Limb (tissue), 2 donors: ENCODE results near the gene PLEKHM1.
"Not testable (repeated sequence)": the region's sequence is repeated elsewhere in the genome, so short reads cannot be mapped to it uniquely, and the experiment has no call there.

Experiments used
- DNase-seq, 2 donors: peaks; one replicate each; pipeline ENCODE4 v3.0.0-alpha.2; 2016; ENCODE audit errors: extremely low spot score in 2 of 2

The PLEKHM1 gene

DNA sequence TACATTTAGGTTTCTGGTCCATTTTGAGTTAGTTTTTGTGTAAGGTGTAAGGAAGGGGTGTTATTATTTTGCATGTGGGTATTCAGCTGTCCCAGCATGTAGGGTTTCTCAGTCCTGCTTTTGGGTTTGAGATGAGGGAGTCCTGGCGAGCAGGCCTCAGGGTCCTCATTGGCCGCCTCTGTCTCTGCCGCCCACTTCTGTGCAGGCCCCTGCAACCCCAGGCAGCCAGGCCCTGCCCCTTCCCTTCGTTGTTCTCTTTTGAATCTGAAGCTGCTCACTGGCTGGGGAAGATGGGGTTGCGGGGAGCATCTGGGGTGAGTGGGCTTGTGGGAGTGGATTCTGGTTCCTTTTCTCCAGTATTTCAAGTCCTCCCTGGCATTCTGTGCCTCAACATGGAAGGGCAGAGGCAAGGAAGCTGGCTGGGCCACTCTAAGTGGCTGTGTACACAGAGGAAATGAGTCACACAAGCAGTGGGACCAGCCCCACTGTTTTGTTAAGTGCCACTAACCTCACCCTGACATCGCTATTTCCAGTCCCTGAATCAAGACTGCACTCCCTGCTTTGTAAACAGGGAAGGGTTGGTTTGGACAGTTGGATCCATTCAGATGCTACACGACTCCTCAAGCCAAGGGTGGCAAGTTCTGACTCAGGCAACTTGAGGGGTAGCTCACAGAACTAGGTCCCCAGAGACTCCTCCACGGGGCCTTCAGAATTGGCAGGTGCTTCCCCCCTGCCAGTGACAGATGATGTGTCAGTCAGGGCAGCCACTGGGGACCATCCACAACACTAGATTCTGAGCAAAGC is 28.8 kb downstream of the PLEKHM1 start:
- DNase-seq: not testable (repeated sequence)

DNA sequence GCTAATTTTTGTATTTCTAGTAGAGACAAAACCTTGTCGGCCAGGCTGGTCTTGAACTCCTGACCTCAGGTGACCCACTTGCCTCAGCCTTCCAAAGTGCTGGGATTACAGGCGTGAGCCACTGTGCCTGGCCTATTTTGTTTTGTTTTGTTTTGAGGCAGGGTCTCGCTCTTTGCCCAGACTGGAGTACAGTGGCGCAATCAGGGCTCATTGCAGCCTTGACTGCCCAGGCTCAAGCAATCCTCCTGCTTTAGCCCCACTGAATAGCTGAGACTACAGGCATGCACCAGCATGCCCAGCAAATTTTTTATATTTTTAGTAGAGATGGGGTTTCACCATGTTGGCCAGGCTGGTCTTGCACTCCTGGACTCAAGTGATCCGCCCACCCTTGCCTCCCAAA is 30.1 kb downstream of the PLEKHM1 start:
- DNase-seq: not testable (repeated sequence)

DNA sequence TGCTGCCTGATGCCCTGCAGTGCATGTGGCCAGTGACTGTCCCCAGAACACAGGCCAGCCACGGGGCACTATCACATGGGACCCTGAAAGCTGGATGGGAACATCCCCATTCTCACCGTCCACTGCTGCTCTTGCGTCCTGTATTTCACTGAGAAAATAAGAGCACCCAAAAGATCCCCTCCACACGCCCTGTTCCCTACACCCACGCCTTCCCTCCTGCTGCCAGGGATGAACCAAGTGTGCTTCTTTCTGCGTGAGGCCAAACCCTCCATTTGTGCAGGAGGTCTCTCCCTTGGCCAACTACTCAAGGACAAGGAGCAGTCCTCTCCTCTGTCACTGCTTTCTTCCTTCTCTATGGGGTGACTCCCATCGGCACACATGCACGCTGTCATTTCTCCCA is 36.2 kb downstream of the PLEKHM1 start:
- not testable (repeated sequence) for DNase-seq

DNA sequence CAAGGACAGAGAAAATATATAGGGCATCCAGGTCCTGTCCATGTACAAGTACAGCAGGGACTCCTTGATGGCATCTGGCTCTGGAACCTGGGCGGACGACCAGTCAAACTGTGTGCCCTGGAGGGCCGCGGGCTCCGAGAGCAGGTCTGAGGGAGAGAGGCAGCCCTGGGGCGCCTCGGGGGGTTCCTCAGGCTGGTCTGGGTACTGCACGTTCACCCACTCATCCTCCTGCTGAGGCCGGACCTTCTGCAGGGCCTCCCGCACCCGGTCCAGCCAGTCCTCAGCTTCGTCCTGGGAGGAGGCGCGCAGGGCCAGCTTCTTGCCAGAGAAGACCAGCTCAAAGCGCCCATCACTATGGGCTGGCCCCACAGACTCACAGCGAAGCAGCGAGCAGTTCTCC is 36.8 kb downstream of the PLEKHM1 start:
- DNase-seq: not testable (repeated sequence)

DNA sequence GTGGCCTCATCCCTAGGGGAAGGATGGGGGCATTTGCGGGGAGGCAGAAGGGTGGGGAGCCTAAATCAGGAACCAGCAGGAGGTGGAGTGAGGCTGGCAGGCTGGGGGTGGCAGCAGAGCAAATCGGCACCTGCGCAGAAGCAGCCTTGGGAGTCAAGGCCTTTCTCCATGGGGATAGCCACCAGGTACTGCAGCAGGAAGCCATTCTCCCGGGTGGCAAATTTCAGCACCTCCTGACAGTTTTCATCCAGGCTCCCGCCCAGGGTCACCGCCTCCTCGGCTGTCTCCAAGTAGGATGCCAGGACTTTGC is 37.3 kb downstream of the PLEKHM1 start:
- not testable (repeated sequence) for DNase-seq

DNA sequence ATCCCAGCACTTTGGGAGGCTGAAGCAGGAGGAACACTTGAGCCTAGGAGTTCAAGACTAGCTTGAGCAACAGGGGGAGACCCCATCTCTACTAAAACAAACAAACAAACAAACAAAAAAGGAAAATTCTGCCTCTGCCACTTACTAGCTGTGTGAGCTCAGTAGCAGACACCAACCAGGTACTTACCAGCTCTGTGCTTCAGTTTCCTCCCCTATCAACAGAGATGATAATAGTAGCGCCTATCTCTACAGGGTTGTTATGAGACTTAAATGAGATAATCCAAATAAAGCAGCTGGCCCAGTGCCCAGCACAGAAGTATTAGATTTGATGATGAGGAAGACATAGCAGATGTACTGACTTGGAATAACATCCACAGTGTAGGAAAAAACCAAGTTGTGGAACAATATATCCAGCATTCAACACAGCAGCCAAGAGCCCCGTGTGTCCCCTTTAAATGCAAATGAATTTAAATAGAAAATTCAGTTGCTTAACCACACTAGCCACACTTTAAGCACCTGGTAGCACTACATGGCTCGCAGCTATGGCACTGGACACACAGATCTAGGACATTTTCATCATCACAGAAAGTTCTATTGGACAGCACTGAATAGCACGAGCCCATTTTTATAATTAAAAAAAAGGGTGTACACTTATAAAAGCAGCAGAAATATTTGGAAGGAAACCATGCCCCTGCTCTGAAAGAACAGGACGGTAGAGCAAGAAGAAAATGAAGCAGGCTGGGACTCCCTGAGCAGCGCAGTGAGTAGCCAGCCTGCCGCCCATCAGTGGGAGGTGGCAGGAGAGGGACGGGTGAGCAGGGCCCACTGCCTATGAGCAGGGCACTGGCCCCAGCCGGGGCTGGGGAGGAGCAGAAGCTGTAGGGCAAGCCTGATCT is 37.9 kb downstream of the PLEKHM1 start:
- DNase-seq: not testable (repeated sequence)

DNA sequence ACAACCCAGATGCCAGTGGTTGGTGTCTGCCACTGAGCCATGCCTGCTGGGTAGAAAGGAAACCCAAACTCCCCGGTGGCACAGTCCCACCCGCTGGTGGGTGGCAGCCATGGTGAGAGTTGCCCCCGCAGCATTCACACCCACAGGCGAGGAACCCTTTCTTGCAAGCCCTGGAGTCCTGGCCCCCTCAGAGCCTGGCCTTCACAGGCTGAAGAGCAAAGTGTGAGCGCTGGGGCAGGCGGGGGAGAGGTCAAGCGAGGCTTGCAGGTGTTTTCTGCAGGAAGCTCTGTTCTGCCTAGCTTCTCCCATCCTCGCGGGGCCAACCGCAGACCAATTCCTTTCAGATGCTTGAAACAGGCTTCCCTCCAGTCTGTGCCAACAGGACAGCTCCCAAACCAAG is 38.9 kb downstream of the PLEKHM1 start:
- DNase-seq: not testable (repeated sequence)

DNA sequence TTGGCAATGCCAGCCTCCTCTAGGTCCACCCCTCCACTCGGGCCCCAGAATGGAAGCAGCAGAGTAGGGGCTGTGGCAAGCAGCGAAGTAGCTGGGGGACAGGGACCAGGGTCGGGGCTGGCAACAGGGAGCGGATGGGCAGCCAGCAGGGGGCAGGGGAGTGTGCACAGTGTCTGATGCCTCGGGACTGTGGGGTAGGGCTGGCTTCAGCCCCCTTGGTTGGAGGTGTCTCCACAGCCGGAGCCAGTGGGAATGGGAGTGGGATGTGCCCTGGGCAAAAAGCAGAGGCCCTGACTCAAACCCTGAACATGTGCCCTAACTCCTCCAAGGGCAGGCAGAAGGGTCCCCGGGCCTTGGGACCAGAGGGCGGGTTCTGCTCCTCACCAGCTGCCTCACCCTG is 39.4 kb downstream of the PLEKHM1 start:
- no peak for DNase-seq

DNA sequence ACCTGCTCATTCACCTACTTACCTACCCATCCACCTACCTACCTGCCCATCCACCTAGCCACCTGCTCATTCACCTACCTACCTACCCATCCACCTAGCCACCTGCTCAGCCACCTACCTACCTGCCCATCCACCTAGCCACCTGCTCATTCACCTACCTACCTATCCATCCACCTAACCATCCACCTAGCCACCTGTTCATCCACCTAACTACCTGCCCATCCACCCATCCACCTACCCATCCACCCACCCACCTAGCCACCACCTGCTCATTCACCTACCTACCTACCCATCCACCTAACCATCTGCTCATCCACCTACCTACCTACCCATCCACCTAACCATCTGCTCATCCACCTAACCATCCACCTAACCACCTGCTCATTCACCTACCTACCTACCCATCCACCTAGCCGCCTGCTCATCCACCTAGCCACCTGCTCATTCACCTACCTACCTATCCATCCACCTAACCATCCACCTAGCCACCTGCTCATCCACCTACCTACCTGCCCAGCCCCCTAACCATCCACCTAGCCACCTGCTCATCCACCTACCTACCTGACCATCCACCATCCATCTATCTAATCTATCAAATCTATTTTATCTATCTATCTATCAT is 40.7 kb downstream of the PLEKHM1 start:
- not testable (repeated sequence) for DNase-seq

DNA sequence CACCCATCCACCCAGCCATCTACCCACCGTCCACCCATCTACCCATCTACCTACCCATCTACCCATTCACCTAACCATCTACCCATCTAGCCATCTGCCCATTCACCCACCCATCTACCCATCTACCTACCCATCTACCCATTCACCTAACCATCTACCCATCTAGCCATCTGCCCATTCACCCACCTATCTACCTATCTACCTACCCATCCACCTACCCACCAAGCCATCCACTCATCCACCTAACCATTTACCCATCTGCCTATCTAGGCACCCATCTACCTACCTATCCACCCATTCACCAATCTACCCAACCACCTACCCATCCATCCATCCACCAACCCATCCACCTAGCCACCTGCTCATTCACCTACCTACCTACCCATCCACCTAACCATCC is 41.3 kb downstream of the PLEKHM1 start:
- not testable (repeated sequence) for DNase-seq

DNA sequence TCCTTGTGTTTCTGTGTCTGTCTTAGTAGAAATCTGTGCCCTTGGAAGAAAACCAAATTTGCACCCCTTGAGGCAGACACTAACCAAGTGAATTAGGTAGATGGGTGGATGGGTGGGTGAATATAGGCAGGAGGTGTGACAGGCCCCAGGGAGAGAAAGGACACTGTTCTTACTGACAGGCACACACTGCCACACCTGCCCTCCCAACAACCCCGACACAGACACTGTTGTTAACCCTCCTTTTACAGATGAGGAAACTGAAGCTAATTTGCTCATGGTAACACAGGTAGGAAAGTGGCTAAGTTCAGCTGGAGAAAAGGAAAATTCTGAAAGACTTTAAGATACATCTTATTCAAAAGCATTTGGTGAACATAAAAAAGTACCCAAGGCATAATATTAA is 42.0 kb downstream of the PLEKHM1 start:
- DNase-seq: not testable (repeated sequence)

DNA sequence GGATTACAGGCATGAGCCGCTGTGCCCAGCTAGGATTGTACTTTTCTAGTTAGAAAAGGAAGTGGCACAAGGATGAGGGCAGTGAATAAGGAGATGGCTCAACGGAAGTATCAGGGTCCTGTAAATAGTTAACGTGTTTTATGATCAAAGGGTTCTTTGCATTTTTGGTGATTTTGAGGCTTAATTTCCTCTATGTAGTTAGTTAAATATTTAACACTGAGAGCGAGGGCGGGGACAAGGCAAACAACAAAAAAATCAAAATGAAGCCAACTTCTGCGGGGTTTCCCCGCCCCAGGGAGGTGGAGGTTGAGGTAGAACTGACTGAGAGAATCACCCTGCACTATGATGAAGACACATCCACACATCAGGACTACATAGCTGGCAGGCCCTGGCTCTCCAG is 42.5 kb downstream of the PLEKHM1 start:
- not testable (repeated sequence) for DNase-seq

DNA sequence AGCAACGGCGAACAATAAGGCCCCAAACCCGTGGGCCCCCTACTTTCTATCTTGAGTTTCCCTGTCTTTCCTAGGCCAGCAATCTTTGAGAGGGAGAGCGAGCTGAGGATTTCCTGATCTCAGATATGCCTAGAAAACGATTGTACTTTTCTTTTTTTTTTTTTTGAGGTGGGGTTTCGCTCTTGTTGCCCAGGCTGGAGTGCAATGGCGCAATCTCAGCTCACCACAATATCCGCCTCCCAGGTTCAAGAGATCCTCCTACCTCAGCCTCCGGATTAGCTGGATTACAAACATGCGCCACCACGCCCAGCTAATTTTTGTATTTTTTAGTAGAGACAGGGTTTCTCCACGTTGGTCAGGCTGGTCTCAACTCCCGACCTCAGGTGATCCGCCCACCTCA is 42.9 kb downstream of the PLEKHM1 start:
- not testable (repeated sequence) for DNase-seq

DNA sequence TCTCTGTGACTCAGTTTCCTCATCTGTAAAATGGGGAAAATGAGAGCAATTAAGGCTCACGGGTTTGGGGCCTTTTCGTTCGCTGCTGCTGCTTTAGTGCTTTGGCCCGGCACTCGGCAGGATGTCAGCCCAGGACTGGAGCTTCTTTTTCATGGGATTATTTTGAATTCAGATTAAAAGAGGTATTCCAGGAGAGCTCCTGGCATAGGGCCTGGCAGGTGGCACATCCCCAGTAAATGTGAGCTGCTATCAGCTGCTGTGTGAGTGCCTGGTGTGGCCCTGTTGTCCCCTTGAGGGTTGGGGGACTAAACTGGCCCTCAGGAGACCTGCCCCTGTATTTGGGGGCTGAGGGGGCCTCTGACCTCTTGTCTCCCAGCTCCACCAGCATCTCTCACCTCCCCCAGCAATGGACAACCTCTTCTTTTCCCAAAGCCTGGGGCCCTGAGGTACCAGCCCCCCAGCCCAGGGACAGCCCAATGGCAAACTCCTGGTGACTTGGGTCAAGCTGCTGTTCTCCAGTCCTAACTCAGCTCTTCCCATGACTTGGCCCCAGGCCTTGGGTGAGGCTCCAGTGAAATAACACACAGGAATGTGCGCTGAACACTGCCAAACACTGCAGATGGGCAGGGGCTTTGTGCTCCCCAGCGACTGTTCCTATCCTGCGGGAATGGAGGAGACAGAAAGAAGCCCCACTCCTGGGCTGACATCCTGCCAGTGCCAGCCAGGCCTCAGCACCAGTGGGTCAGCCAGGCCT is 43.5 kb downstream of the PLEKHM1 start:
- DNase-seq: not testable (repeated sequence)

DNA sequence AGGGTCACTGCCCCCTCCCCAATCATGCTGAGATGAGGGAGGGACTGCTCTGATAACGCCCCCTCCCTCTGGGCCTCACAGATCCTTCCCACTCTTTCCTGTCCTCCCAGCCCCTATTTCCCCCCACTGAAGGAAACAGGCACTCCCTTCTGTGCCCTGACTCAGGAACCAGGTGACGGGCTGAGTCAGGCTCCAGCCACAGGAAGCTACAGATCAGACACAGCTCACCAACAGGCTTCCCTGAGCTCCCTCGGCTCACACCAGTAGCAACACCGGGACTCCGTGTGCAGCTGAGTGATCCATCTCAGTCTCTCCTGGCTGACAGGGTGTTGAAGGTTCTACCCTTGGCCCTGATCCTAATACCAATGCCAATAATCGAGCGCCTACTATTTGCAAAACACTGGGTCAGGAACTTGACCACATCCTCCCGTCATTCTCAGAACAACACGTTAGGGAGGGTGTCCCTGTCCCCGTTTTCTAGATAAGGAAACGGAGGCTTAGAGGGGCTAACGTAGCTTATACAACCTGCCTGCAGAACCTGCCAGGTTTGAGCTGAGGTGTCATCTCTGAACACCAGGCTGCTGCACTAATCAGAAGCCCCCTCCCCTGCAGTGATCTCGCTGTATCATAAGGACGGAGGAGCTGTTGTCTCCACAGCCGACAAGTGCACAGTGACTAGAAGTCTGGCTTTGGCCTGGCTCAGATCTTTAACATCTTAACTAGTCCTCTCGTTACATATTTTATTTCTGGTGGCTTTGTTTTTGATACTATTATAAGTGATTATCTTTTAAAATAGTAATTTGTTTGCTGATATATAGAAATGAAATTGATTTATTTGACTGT is 44.4 kb downstream of the PLEKHM1 start:
- DNase-seq: not testable (repeated sequence)

DNA sequence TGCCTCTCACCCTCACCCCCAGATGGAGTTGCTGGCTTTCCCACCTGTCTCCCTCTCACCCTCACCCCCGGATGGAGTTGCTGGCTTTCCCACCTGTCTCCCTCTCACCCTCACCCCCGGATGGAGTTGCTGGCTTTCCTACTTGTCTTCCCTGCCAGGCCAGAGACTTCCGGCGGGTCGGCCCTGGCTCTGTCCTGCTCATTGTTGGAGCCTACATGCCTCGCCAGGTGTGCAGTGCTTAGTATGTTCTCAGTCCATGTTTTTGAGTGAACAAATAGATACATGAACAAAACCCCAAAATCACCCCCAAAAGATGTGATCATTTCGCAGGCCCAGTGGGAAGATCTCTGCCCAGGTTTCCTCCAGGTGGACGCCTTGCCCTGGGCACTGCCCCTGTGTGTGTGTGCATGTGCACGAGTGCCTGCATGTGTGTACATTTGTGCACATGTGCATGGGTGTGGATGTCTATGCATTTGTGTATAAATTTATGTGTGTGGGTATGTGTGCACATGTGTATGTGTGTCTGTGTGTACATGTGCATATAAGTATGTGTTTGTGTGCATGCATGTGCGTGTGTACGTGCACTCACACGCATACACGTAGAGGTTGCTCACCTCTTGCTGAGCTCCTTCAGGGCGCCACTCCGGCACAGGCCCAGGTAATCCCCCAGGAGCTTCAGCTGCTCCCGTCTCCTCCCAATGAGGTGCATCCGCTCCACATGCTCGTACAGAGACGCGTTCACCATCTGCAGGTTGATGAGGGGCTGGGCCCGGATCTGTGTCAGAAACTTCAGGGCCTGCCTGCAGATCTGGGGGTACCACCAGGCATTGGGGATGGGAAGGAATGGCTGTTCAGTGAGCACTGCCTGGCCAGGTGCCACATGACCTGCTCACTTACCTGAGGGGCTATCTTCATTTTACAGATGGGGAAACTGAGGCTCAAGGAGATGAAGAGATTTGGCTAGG is 45.4 kb downstream of the PLEKHM1 start:
- not testable (repeated sequence) for DNase-seq

DNA sequence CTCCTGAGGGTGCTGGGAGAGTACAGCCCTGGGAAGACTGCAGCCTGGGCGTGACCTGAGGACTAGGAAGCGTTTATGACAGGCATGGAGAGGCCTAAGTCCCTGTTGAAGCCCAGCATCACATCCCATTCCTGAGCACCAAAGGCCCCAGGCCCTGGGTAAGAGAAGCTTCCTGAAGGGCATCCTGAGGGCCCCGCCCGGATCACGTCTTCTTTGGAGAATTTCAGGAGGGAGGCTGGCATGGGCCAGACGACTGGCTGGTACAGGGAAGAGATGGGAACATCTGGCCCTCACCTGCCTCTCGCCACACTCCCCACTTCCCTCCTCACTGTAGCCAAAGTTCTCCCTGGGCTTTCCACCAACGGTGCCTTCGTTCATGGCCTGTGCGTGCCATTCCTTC is 46.2 kb downstream of the PLEKHM1 start:
- not testable (repeated sequence) for DNase-seq

DNA sequence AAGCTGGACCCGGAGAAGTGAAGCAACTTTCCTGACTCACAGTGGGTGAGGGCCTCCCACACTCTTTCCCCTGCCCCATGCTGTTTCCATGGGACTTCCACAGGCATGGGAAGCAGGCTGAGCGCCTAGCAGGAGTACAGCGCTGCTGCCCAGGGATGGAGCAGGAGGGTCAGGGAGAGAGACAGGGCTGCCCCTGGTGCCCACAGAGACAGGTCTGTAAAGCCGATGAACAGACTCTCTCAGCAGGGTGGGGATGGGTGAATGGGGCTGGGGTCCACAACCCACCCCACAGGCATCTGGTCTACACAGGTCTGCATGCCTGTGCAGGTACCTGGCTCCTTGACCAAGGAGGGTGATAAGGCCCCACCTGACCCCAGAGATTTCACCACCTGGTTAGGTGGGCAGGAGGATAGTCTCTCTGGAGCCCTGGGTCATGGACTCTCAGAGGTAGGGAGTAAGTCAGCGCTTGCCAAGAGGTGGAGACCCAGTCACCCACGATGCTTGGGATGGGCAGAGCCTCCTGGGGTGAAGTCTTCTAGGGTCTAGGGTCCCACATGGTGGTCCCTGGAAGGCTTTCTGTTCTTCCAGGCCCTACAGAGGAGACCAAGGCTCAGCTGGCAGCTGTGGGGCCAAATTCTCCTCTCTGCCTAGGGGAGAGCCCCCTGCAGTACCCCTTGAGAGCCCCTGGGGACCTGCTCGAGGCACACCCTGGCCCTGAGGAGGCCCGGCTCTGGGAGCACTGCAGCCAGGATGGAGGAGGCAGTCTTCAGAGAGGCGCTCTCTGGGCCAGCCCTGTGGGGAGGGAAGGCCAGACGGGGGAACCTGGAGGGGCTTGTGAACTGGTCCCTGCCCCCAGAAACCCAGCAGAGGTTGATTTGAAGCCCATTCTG is 46.9 kb downstream of the PLEKHM1 start:
- DNase-seq: not testable (repeated sequence)
